Activated naive CD4-positive, alpha-beta T cell treated with anti-CD3 and anti-CD28 coated beads, Interleukin-2, amount 50 U/mL, for 72 hours (primary cell): ENCODE measurements around the gene COL5A1. TPM values are rescaled to one million over a fixed set of nuclear protein-coding genes. Genes with fewer than 3 reads are reported as not detected.
"Not testable (repeated sequence)": the region's sequence is repeated elsewhere in the genome, so short reads cannot be mapped to it uniquely, and the experiment has no call there.

ENCODE experiments used
- ATAC-seq, 2 donors: fragments of 150-1000 bp; cut with Tn5 transposase; 2 replicates each; pipeline ENCODE4 v1.10.0; 2021; ENCODE audit warnings: mild to moderate bottlenecking in 2 of 2, moderate library complexity in 2 of 2
- DNase-seq, 2 donors: peaks; one replicate each; pipeline ENCODE4 v3.0.0; 2021 to 2022; ENCODE audit warnings: low spot score in 2 of 2
- H3K27ac Mint-ChIP-seq, 2 donors: one replicate each; pipeline ENCODE4 v1.8.0; 2022; ENCODE audit warnings: mild to moderate bottlenecking in 2 of 2, mixed read lengths in 2 of 2
- H3K36me3 Mint-ChIP-seq, 2 donors: one replicate each; pipeline ENCODE4 v1.8.0; 2022; ENCODE audit warnings: mixed read lengths in 2 of 2
- H3K9me3 Mint-ChIP-seq, 2 donors: one replicate each; pipeline ENCODE4 v1.8.0; 2022; ENCODE audit warnings: mixed read lengths in 2 of 2
- total RNA-seq, 2 donors: library from RNA; stranded (reverse); gene quantifications; one replicate each; pipeline ENCODE4 v1.2.3, GENCODE V29; 2022

Gene COL5A1
- total RNA-seq, 2 donors from 2014 or later, result 0.04 to 0.18 TPM

- peak overlapping the region in 1 of 2 donors; percentile 26 for H3K27ac Mint-ChIP-seq
- DNase-seq (no peak), ATAC-seq (no peak)
- peaks cover 6 to 13% of the 10 kb centered on the region in 2 donors for H3K9me3 Mint-ChIP-seq
- no peaks in the 10 kb centered on the region for H3K36me3 Mint-ChIP-seq
Measured at GRCh38 chr9:134712926-134713325, 71.3 kb downstream of the COL5A1 start.

- not testable (repeated sequence) for ATAC-seq
Measured at GRCh38 chr9:134715536-134715935, 73.9 kb downstream of the COL5A1 start.

GRCh38 chr9:134716067-134716466 lies 74.5 kb downstream of the COL5A1 start:
- no peak for DNase-seq
- no peaks in the 10 kb centered on the region for H3K36me3 Mint-ChIP-seq
- no peak overlapping the region for H3K27ac Mint-ChIP-seq
- no peak for ATAC-seq
- H3K9me3 Mint-ChIP-seq, result peaks cover 6 to 13% of the 10 kb centered on the region in 2 donors

More at GRCh38 chr9:134715536-134715935, 73.9 kb downstream of the COL5A1 start:
- H3K27ac Mint-ChIP-seq, DNase-seq, H3K36me3 Mint-ChIP-seq: not testable (repeated sequence)
- H3K9me3 Mint-ChIP-seq, result peaks cover 6 to 13% of the 10 kb centered on the region in 2 donors

GRCh38 chr9:134717056-134717455 lies 75.5 kb downstream of the COL5A1 start:
- peaks cover 6 to 13% of the 10 kb centered on the region in 2 donors for H3K9me3 Mint-ChIP-seq
- no peak for DNase-seq
- no peaks in the 10 kb centered on the region for H3K36me3 Mint-ChIP-seq
- H3K27ac Mint-ChIP-seq, result no peak overlapping the region
- no peak for ATAC-seq

- Mint-ChIP-seq H3K9me3 (peaks cover 6 to 13% of the 10 kb centered on the region in 2 donors), H3K27ac (no peak overlapping the region), H3K36me3 (no peaks in the 10 kb centered on the region)
- DNase-seq, result no peak
- ATAC-seq, result no peak
Measured at GRCh38 chr9:134717924-134718645, 76.5 kb downstream of the COL5A1 start.

- Mint-ChIP-seq H3K27ac (no peak overlapping the region), H3K36me3 (no peaks in the 10 kb centered on the region), H3K9me3 (peaks cover under 1 to 4% of the 10 kb centered on the region in 2 donors)
- no peak for DNase-seq
- no peak for ATAC-seq
Measured at GRCh38 chr9:134719331-134719730, 77.7 kb downstream of the COL5A1 start.

- H3K9me3 Mint-ChIP-seq, result no peaks in the 10 kb centered on the region
- ATAC-seq (no peak), DNase-seq (no peak)
- no peaks in the 10 kb centered on the region for H3K36me3 Mint-ChIP-seq
- no peak overlapping the region for H3K27ac Mint-ChIP-seq
Measured at GRCh38 chr9:134720136-134720753, 78.6 kb downstream of the COL5A1 start.

- H3K27ac Mint-ChIP-seq, result no peak overlapping the region
- ATAC-seq, result no peak
- no peak for DNase-seq
- no peaks in the 10 kb centered on the region for H3K36me3 Mint-ChIP-seq
- H3K9me3 Mint-ChIP-seq, result no peaks in the 10 kb centered on the region
Measured at GRCh38 chr9:134720796-134721195, 79.2 kb downstream of the COL5A1 start.

- DNase-seq (no peak), ATAC-seq (no peak)
- Mint-ChIP-seq H3K36me3 (no peaks in the 10 kb centered on the region), H3K27ac (no peak overlapping the region), H3K9me3 (no peaks in the 10 kb centered on the region)
Measured at GRCh38 chr9:134721344-134721743, 79.7 kb downstream of the COL5A1 start.

GRCh38 chr9:134722120-134722701 lies 80.6 kb downstream of the COL5A1 start:
- no peak for ATAC-seq
- no peaks in the 10 kb centered on the region for H3K36me3 Mint-ChIP-seq
- DNase-seq, result no peak

GRCh38 chr9:134723037-134723436 lies 81.4 kb downstream of the COL5A1 start:
- Mint-ChIP-seq H3K36me3 (no peaks in the 10 kb centered on the region), H3K27ac (no peak overlapping the region), H3K9me3 (no peaks in the 10 kb centered on the region)
- DNase-seq, result no peak
- no peak for ATAC-seq

More at GRCh38 chr9:134722120-134722701, 80.6 kb downstream of the COL5A1 start:
- Mint-ChIP-seq H3K27ac (no peak overlapping the region), H3K9me3 (no peaks in the 10 kb centered on the region)

GRCh38 chr9:134723491-134724190 lies 82.0 kb downstream of the COL5A1 start:
- H3K36me3 Mint-ChIP-seq, result no peaks in the 10 kb centered on the region
- DNase-seq (no peak), ATAC-seq (no peak)
- no peak overlapping the region for H3K27ac Mint-ChIP-seq
- no peaks in the 10 kb centered on the region for H3K9me3 Mint-ChIP-seq

- Mint-ChIP-seq H3K27ac (no peak overlapping the region), H3K36me3 (peaks cover 0 to 5% of the 10 kb centered on the region in 2 donors), H3K9me3 (peaks cover 3 to 4% of the 10 kb centered on the region in 2 donors)
- ATAC-seq, result no peak
- no peak for DNase-seq
Measured at GRCh38 chr9:134724202-134724911, 82.8 kb downstream of the COL5A1 start.

GRCh38 chr9:134724912-134725604 lies 83.5 kb downstream of the COL5A1 start:
- Mint-ChIP-seq H3K36me3 (peaks cover 0 to 6% of the 10 kb centered on the region in 2 donors), H3K9me3 (peaks cover 4 to 5% of the 10 kb centered on the region in 2 donors), H3K27ac (no peak overlapping the region)
- DNase-seq, result no peak
- ATAC-seq, result peak in 1 of 2 donors; percentile 25

- no peak for DNase-seq
- Mint-ChIP-seq H3K27ac (no peak overlapping the region), H3K9me3 (peaks cover 4 to 5% of the 10 kb centered on the region in 2 donors), H3K36me3 (peaks cover 0 to 6% of the 10 kb centered on the region in 2 donors)
- peak in 1 of 2 donors; percentile 78 for ATAC-seq
Measured at GRCh38 chr9:134725605-134725940, 84.0 kb downstream of the COL5A1 start.
